Kidney capillary endothelial cell (primary cell): ENCODE data around the gene NDUFAF2.
A peak's percentile ranks its signal among the peaks of the same experiment; 100 is the strongest.
"Not testable (repeated sequence)": the region's sequence is repeated elsewhere in the genome, so short reads cannot be mapped to it uniquely, and the experiment has no call there.

ENCODE experiments used
- DNase-seq: peaks from one replicate; pipeline ENCODE4 v3.0.0-alpha.2; 2018; ENCODE audit warnings: low spot score

The NDUFAF2 gene

GRCh38 chr5:61050292-61050691 lies 105.3 kb downstream of the NDUFAF2 start:
- DNase-seq, result no peak

- DNase-seq, result peak; percentile 71
Observed at GRCh38 chr5:61051267-61051666, 106.3 kb downstream of the NDUFAF2 start.

GRCh38 chr5:61052882-61053281 lies 107.9 kb downstream of the NDUFAF2 start:
- peak; percentile 69 for DNase-seq

- no peak for DNase-seq
Observed at GRCh38 chr5:61053937-61054336, 108.9 kb downstream of the NDUFAF2 start.

GRCh38 chr5:61055434-61056006 lies 110.5 kb downstream of the NDUFAF2 start:
- DNase-seq, result peak; percentile 72

GRCh38 chr5:61059499-61059898 lies 114.5 kb downstream of the NDUFAF2 start:
- no peak for DNase-seq

GRCh38 chr5:61069150-61069549 lies 124.1 kb downstream of the NDUFAF2 start:
- no peak for DNase-seq

- no peak for DNase-seq
Observed at GRCh38 chr5:61071526-61071925, 126.5 kb downstream of the NDUFAF2 start.

- no peak for DNase-seq
Observed at GRCh38 chr5:61076626-61077025, 131.6 kb downstream of the NDUFAF2 start.

- no peak for DNase-seq
Observed at GRCh38 chr5:61081741-61082140, 136.7 kb downstream of the NDUFAF2 start.

GRCh38 chr5:61082516-61083280 lies 137.7 kb downstream of the NDUFAF2 start:
- no peak for DNase-seq

- no peak for DNase-seq
Observed at GRCh38 chr5:61084658-61085057, 139.7 kb downstream of the NDUFAF2 start.

- no peak for DNase-seq
Observed at GRCh38 chr5:61085885-61086284, 140.9 kb downstream of the NDUFAF2 start.

- DNase-seq, result no peak
Observed at GRCh38 chr5:61087921-61088320, 142.9 kb downstream of the NDUFAF2 start.

- peak; percentile 22 for DNase-seq
Observed at GRCh38 chr5:61089351-61089750, 144.3 kb downstream of the NDUFAF2 start.

- not testable (repeated sequence) for DNase-seq
Observed at GRCh38 chr5:61093046-61093771, 148.2 kb downstream of the NDUFAF2 start.

GRCh38 chr5:61097465-61097864 lies 152.5 kb downstream of the NDUFAF2 start:
- no peak for DNase-seq

GRCh38 chr5:61098251-61098995 lies 153.4 kb downstream of the NDUFAF2 start:
- no peak for DNase-seq

- DNase-seq, result peak; percentile 11
Observed at GRCh38 chr5:61100437-61100836, 155.4 kb downstream of the NDUFAF2 start.

GRCh38 chr5:61114441-61114840 lies 169.4 kb downstream of the NDUFAF2 start:
- no peak for DNase-seq

- DNase-seq, result no peak
Observed at GRCh38 chr5:61115968-61116367, 171.0 kb downstream of the NDUFAF2 start.

GRCh38 chr5:61119066-61119465 lies 174.1 kb downstream of the NDUFAF2 start:
- no peak for DNase-seq
